Transverse colon (tissue), 4 donors: ENCODE results near the gene CLSTN1. TPM values are rescaled to one million over a fixed set of nuclear protein-coding genes. Genes with fewer than 3 reads are reported as not detected.

ENCODE experiments used
- DNase-seq: peaks from one replicate; pipeline ENCODE4 v3.0.0-alpha.2; 2019
- H3K27ac ChIP-seq, 4 donors: fragments of 200-600 bp; sonication (generic); 2 replicates each; pipeline ENCODE4 v1.5.1; 2016 to 2018; ENCODE audit warnings: inconsistent platforms in 4 of 4
- H3K27me3 ChIP-seq: fragments of 200-600 bp; sonication (generic); 2 replicates; pipeline ENCODE4 v1.5.1; 2017; ENCODE audit warnings: inconsistent platforms
- H3K36me3 ChIP-seq, 4 donors: fragments of 200-600 bp; sonication (generic); 2 replicates each; pipeline ENCODE4 v1.5.1; 2017 to 2019; ENCODE audit warnings: inconsistent platforms in 4 of 4
- H3K4me1 ChIP-seq, 4 donors: fragments of 200-600 bp; sonication (generic); 2 replicates each; pipeline ENCODE4 v1.5.1; 2017 to 2020; ENCODE audit warnings: inconsistent platforms in 4 of 4
- H3K4me3 ChIP-seq, 4 donors: fragments of 200-600 bp; sonication (generic); 1 replicate in 1 of 4; 2 replicates in 3 of 4; pipeline versions ENCODE4 v1.5.1 to v1.6.1; 2017 to 2019; ENCODE audit warnings: inconsistent platforms in 4 of 4
- H3K9me3 ChIP-seq, 2 donors: fragments of 200-600 bp; sonication (generic); 2 replicates each; pipeline ENCODE4 v1.5.1; 2017 to 2019; ENCODE audit warnings: inconsistent platforms in 2 of 2
- CTCF ChIP-seq, 5 experiments: fragments of 200-600 bp in 3 of 5; fragments of 450-650 bp in 2 of 5; sonication (generic) in 3 of 5; IDR thresholded peaks; 1 replicate in 2 of 5; 2 replicates in 3 of 5; pipeline ENCODE4 v1.5.1; 2016 to 2017; ENCODE audit warnings: antibody characterized with exemption in 5 of 5, inconsistent platforms in 3 of 5, mild to moderate bottlenecking in 2 of 5, moderate library complexity in 1 of 5
- EP300 ChIP-seq: sonication (generic); formaldehyde crosslinking; IDR thresholded peaks from one replicate; pipeline ENCODE4 v1.6.1; 2017; ENCODE audit warnings: antibody characterized with exemption, low read depth
- POLR2A ChIP-seq: fragments of 450-650 bp; IDR thresholded peaks from one replicate; pipeline ENCODE4 v1.6.1; 2016; ENCODE audit warnings: antibody characterized with exemption, mild to moderate bottlenecking, moderate library complexity
- POLR2AphosphoS5 ChIP-seq, 3 donors: sonication (generic); formaldehyde crosslinking; IDR thresholded peaks; one replicate each; pipeline ENCODE4 v1.6.1; 2016; ENCODE audit warnings: antibody characterized with exemption in 3 of 3
- WGBS, 2 donors: methylation state at CpG; one replicate each; pipeline ENCODE4 v1.1.5; 2018; ENCODE audit warnings: low coverage in 1 of 2; 5-methylcytosine and 5-hydroxymethylcytosine counted together
- in situ Hi-C, 4 donors: fragments of 200-750 bp; cut with MboI; loops; one replicate each; pipeline versions ENCODE4 v1.15.0 to v1.15.1; 2017; ENCODE audit warnings: low sequenced_read_pairs in 3 of 4, low pct_ligation_motif_present in 1 of 4, low pct_unique_long_range_greater_than_20kb in 1 of 4
- intact Hi-C: fragments of 100-400 bp; cut with DNase I; formaldehyde crosslinking; loops from one replicate; pipeline ENCODE4 v1.15.1; 2023; ENCODE audit warnings: low total_unique reads
- total RNA-seq, 4 donors: library from RNA; depleted of rRNA; stranded (reverse); fragments of >200 nt; gene quantifications; one replicate each; pipeline ENCODE4 v1.1.0, GENCODE V29; 2016

The CLSTN1 gene
- total RNA-seq, 4 donors from 2014 or later = 118 to 191 (median 143) TPM

GRCh38 chr1:9843576-9843945, 19.8 kb upstream of the CLSTN1 start:
- Histone ChIP-seq H3K4me3 (no peak overlapping the region), H3K27me3 (no peaks in the 10 kb centered on the region), H3K36me3 (no peaks in the 10 kb centered on the region), H3K9me3 (no peaks in the 10 kb centered on the region), H3K4me1 (peaks cover 0 to 39% (median 27%) of the 10 kb centered on the region in 4 donors), H3K27ac (peak overlapping the region; percentile 21 to 76 (median 60))
- in situ Hi-C loops (no loop called here), intact Hi-C loops (no loop called here)
- DNase-seq = peak; percentile 51
- TF ChIP-seq POLR2AphosphoS5 (IDR thresholded peaks at IDR 0.05) (peak in 1 of 3 donors; percentile 16), CTCF (IDR thresholded peaks at IDR 0.05) (no peak)
- 20 to 26% methylated on average over 1 to 7 of the region's 7 CpGs for WGBS, 2 donors

GRCh38 chr1:9842781-9843575, 19.2 kb upstream of the CLSTN1 start:
- Histone ChIP-seq H3K36me3 (no peaks in the 10 kb centered on the region), H3K4me3 (no peak overlapping the region), H3K27me3 (no peaks in the 10 kb centered on the region), H3K4me1 (peaks cover 0 to 39% (median 27%) of the 10 kb centered on the region in 4 donors), H3K9me3 (no peaks in the 10 kb centered on the region), H3K27ac (peak overlapping the region; percentile 6 to 76 (median 60))
- TF ChIP-seq POLR2A (no peak), POLR2AphosphoS5 (IDR thresholded peaks at IDR 0.05) (peak in 1 of 3 donors; percentile 30), CTCF (IDR thresholded peaks at IDR 0.05) (no peak), EP300 (no peak)
- DNase-seq = peak; percentile 63
- 47% methylated on average over 20 of the region's 20 CpGs; no CpG with 5 or more reads in 1 of the 2 donors for WGBS, 2 donors
- in situ Hi-C loops = no loop called here
- intact Hi-C loops = no loop called here

- H3K27ac ChIP-seq = peak overlapping the region in 3 of 4 donors; percentile 6 to 76 (median 68)
- no peak for TF ChIP-seq CTCF (IDR thresholded peaks at IDR 0.05)
- no peak for TF ChIP-seq POLR2AphosphoS5 (IDR thresholded peaks at IDR 0.05)
- no peak for TF ChIP-seq POLR2A
- TF ChIP-seq EP300 = no peak
- H3K4me1 ChIP-seq = peaks cover 0 to 39% (median 27%) of the 10 kb centered on the region in 4 donors
- no peak for DNase-seq
- in situ Hi-C loops (no loop called here), intact Hi-C loops (no loop called here)
- no peaks in the 10 kb centered on the region for H3K9me3 ChIP-seq
- H3K36me3 ChIP-seq = no peaks in the 10 kb centered on the region
- 38% methylated on average over 9 of the region's 9 CpGs; no CpG with 5 or more reads in 1 of the 2 donors for WGBS, 2 donors
- no peak overlapping the region for H3K4me3 ChIP-seq
- H3K27me3 ChIP-seq = no peaks in the 10 kb centered on the region
These were observed 18.4 kb upstream of the CLSTN1 start for GRCh38 chr1:9842073-9842711.

GRCh38 chr1:9841460-9841859, 17.7 kb upstream of the CLSTN1 start:
- intact Hi-C loops (no loop called here), in situ Hi-C loops (no loop called here)
- no peak overlapping the region for H3K4me3 ChIP-seq
- WGBS, 2 donors = 95% methylated on average over 2 of the region's 2 CpGs; no CpG with 5 or more reads in 1 of the 2 donors
- no peaks in the 10 kb centered on the region for H3K9me3 ChIP-seq
- H3K4me1 ChIP-seq = peaks cover 0 to 38% (median 27%) of the 10 kb centered on the region in 4 donors
- H3K36me3 ChIP-seq = no peaks in the 10 kb centered on the region
- no peak for DNase-seq
- H3K27me3 ChIP-seq = no peaks in the 10 kb centered on the region
- H3K27ac ChIP-seq = no peak overlapping the region
- TF ChIP-seq EP300 (no peak), CTCF (IDR thresholded peaks at IDR 0.05) (no peak), POLR2AphosphoS5 (IDR thresholded peaks at IDR 0.05) (no peak), POLR2A (no peak)
